Gastroesophageal sphincter (tissue), 3 donors: ENCODE measurements around the gene TMCC1.

Experiments
- EP300 ChIP-seq: sonication (generic); formaldehyde crosslinking; IDR thresholded peaks from one replicate; pipeline ENCODE4 v1.6.1; 2017; ENCODE audit warnings: antibody characterized with exemption, mild to moderate bottlenecking
- POLR2A ChIP-seq, 2 donors: fragments of 450-650 bp; IDR thresholded peaks; one replicate each; pipeline ENCODE4 v1.6.1; 2017; ENCODE audit warnings: antibody characterized with exemption in 2 of 2, mild to moderate bottlenecking in 2 of 2, moderate library complexity in 1 of 2
- TF ChIP-seq, protein P1 (sequence below), 4 experiments: fragments of 200-600 bp in 2 of 4; fragments of 450-650 bp in 2 of 4; sonication (generic) in 1 of 4; IDR thresholded peaks; one replicate each; pipeline ENCODE4 v1.5.1; 2017 to 2019; ENCODE audit warnings: antibody characterized with exemption in 4 of 4, mild to moderate bottlenecking in 2 of 4, moderate library complexity in 2 of 4

DNA sequence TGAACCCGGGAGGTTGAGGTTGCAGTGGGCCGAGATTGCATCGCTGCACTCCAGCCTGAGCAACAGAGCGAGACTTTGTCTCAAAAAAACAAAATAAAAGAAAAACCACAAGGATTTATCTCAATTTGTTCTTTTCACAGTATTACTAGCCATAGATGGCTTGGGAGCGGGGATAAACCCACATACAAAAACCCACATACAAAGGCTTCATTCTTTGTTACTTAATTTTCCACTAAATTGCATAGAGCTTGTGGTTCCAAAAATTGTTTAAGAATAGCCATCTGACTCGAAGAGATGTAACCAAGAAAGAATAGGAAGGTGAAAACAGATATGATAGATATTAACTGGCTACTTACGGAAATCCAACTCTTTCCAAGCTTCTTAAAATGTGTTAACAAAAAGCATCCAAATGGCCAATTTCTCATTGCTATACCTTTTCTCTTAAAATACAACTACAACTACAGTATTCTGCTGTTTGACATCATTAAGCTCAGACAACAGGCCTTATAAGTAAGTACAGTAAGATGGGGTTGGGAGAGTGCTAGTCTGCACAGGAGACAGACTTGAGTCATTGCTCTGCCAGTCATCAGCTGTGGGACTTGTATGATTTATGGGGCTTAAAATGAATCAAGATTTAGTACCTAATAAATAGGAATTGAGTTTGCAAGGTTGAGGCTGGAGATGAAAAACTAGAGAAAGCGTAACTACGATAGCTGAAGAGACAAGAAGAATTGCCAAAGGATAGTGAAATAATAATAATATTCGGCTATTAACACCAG lies 190.4 kb downstream of the TMCC1 start:
- TF ChIP-seq, protein P1, sequence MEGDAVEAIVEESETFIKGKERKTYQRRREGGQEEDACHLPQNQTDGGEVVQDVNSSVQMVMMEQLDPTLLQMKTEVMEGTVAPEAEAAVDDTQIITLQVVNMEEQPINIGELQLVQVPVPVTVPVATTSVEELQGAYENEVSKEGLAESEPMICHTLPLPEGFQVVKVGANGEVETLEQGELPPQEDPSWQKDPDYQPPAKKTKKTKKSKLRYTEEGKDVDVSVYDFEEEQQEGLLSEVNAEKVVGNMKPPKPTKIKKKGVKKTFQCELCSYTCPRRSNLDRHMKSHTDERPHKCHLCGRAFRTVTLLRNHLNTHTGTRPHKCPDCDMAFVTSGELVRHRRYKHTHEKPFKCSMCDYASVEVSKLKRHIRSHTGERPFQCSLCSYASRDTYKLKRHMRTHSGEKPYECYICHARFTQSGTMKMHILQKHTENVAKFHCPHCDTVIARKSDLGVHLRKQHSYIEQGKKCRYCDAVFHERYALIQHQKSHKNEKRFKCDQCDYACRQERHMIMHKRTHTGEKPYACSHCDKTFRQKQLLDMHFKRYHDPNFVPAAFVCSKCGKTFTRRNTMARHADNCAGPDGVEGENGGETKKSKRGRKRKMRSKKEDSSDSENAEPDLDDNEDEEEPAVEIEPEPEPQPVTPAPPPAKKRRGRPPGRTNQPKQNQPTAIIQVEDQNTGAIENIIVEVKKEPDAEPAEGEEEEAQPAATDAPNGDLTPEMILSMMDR (IDR thresholded peaks at IDR 0.05): no peak
- no peak for TF ChIP-seq POLR2A (IDR thresholded peaks at IDR 0.05)
- TF ChIP-seq EP300: no peak
